ENCODE measurements around the gene XPO1. TPM values are rescaled to one million over a fixed set of nuclear protein-coding genes. Genes with fewer than 3 reads are reported as not detected.

XPO1 gene
- polyA plus RNA-seq, 1 donor from 2014 or later = 494 TPM

GRCh38 chr2:61460163-61460562 lies 78.0 kb downstream of the XPO1 start:
- no peaks in the 10 kb centered on the region for H3K36me3 ChIP-seq (ENCODE audit: insufficient read depth, low read length)
- H4K20me1 ChIP-seq (ENCODE audit: insufficient read depth) = no peaks in the 10 kb centered on the region
- H3K9ac ChIP-seq (ENCODE audit: low read length) = no peak overlapping the region
- no peaks in the 10 kb centered on the region for H3K27me3 ChIP-seq (ENCODE audit: insufficient read depth, low read depth, low read length)
- H3K4me2 ChIP-seq (ENCODE audit: low read length) = no peak overlapping the region
- peaks cover 73% of the 10 kb centered on the region for H3K79me2 ChIP-seq (replicated peaks; ENCODE audit: insufficient read depth, low read length)
- no peak overlapping the region for H2AFZ ChIP-seq (ENCODE audit: low read depth, low read length)
- no peaks in the 10 kb centered on the region for H3K9me2 ChIP-seq (ENCODE audit: insufficient read depth, low read length)
- TF ChIP-seq EZH2 (IDR thresholded peaks at IDR 0.05; ENCODE audit: borderline replicate concordance, insufficient read depth, low read length, poor library complexity, severe bottlenecking) (no peak), RAD21 (conservative IDR thresholded peaks at IDR 0.05) (no peak), SMC3 (conservative IDR thresholded peaks at IDR 0.05; ENCODE audit: poor library complexity) (no peak), MXI1 (conservative IDR thresholded peaks at IDR 0.05; ENCODE audit: poor library complexity, severe bottlenecking) (no peak), POLR2AphosphoS5 (IDR thresholded peaks at IDR 0.05) (no peak), EP300 (conservative IDR thresholded peaks at IDR 0.05; ENCODE audit: poor library complexity, severe bottlenecking) (no peak), TAF1 (IDR thresholded peaks at IDR 0.05; ENCODE audit: low read depth) (no peak)
- TF ChIP-seq, protein P1, sequence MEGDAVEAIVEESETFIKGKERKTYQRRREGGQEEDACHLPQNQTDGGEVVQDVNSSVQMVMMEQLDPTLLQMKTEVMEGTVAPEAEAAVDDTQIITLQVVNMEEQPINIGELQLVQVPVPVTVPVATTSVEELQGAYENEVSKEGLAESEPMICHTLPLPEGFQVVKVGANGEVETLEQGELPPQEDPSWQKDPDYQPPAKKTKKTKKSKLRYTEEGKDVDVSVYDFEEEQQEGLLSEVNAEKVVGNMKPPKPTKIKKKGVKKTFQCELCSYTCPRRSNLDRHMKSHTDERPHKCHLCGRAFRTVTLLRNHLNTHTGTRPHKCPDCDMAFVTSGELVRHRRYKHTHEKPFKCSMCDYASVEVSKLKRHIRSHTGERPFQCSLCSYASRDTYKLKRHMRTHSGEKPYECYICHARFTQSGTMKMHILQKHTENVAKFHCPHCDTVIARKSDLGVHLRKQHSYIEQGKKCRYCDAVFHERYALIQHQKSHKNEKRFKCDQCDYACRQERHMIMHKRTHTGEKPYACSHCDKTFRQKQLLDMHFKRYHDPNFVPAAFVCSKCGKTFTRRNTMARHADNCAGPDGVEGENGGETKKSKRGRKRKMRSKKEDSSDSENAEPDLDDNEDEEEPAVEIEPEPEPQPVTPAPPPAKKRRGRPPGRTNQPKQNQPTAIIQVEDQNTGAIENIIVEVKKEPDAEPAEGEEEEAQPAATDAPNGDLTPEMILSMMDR (IDR thresholded peaks at IDR 0.05; ENCODE audit: poor library complexity, severe bottlenecking) = no peak
- TF ChIP-seq, protein P2, sequence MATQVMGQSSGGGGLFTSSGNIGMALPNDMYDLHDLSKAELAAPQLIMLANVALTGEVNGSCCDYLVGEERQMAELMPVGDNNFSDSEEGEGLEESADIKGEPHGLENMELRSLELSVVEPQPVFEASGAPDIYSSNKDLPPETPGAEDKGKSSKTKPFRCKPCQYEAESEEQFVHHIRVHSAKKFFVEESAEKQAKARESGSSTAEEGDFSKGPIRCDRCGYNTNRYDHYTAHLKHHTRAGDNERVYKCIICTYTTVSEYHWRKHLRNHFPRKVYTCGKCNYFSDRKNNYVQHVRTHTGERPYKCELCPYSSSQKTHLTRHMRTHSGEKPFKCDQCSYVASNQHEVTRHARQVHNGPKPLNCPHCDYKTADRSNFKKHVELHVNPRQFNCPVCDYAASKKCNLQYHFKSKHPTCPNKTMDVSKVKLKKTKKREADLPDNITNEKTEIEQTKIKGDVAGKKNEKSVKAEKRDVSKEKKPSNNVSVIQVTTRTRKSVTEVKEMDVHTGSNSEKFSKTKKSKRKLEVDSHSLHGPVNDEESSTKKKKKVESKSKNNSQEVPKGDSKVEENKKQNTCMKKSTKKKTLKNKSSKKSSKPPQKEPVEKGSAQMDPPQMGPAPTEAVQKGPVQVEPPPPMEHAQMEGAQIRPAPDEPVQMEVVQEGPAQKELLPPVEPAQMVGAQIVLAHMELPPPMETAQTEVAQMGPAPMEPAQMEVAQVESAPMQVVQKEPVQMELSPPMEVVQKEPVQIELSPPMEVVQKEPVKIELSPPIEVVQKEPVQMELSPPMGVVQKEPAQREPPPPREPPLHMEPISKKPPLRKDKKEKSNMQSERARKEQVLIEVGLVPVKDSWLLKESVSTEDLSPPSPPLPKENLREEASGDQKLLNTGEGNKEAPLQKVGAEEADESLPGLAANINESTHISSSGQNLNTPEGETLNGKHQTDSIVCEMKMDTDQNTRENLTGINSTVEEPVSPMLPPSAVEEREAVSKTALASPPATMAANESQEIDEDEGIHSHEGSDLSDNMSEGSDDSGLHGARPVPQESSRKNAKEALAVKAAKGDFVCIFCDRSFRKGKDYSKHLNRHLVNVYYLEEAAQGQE (IDR thresholded peaks at IDR 0.05; ENCODE audit: borderline replicate concordance) = no peak
- H3K27ac ChIP-seq (ENCODE audit: low read length) = no peak overlapping the region
- no peaks in the 10 kb centered on the region for H3F3A ChIP-seq (ENCODE audit: insufficient read depth, low read length, poor library complexity, severe bottlenecking)
- no peaks in the 10 kb centered on the region for H3K9me3 ChIP-seq (ENCODE audit: low read length)
- H3K4me3 ChIP-seq (ENCODE audit: low read length) = no peak overlapping the region

DNA sequence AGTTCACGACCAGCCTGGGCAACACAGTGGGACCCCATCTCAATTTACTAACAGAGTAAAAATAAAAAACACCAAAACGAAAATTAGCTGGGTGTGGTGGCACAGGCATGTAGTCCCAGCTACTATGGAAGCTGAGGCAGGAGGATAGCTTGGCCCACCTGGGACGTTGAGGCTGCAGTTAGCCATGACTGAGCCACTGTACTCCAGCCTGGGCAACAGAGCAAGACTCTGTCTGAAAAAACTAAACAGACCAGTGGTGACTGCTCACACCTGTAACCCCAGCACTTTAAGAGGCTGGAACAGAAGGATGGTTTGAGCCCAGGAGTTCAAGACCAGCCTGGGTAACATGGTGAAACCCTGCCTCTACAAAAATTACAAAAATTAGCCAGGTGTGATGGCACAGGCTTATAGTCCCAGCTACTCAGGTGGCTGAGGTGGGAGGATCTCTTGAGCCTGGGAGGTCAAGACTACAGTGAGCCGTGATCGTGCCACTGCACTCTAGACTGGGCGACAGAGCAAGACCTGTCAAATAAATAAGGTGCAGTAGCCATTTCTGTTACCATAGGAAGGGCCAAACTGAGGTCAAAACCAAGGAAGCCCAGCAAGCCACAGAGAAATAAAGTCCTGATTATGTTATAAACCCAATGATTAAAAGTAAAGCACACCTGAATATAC lies 81.3 kb downstream of the XPO1 start:
- H3K9me2 ChIP-seq (ENCODE audit: insufficient read depth, low read length) = no peaks in the 10 kb centered on the region
- TF ChIP-seq MXI1 (conservative IDR thresholded peaks at IDR 0.05; ENCODE audit: poor library complexity, severe bottlenecking) (no peak), POLR2AphosphoS5 (IDR thresholded peaks at IDR 0.05) (no peak), RAD21 (conservative IDR thresholded peaks at IDR 0.05) (no peak), EZH2 (IDR thresholded peaks at IDR 0.05; ENCODE audit: borderline replicate concordance, insufficient read depth, low read length, poor library complexity, severe bottlenecking) (no peak), EP300 (conservative IDR thresholded peaks at IDR 0.05; ENCODE audit: poor library complexity, severe bottlenecking) (no peak), TAF1 (IDR thresholded peaks at IDR 0.05; ENCODE audit: low read depth) (no peak), SMC3 (conservative IDR thresholded peaks at IDR 0.05; ENCODE audit: poor library complexity) (no peak)
- TF ChIP-seq, protein P2 (IDR thresholded peaks at IDR 0.05; ENCODE audit: borderline replicate concordance) = no peak
- TF ChIP-seq, protein P1 (IDR thresholded peaks at IDR 0.05; ENCODE audit: poor library complexity, severe bottlenecking) = no peak
- no peak overlapping the region for H2AFZ ChIP-seq (ENCODE audit: low read depth, low read length)
- H3K27ac ChIP-seq (ENCODE audit: low read length) = no peak overlapping the region
- H3F3A ChIP-seq (ENCODE audit: insufficient read depth, low read length, poor library complexity, severe bottlenecking) = no peaks in the 10 kb centered on the region
- H3K9me3 ChIP-seq (ENCODE audit: low read length) = no peaks in the 10 kb centered on the region
- H3K4me3 ChIP-seq (ENCODE audit: low read length) = no peak overlapping the region
- H4K20me1 ChIP-seq (ENCODE audit: insufficient read depth) = no peaks in the 10 kb centered on the region
- H3K4me2 ChIP-seq (ENCODE audit: low read length) = no peak overlapping the region
- peaks cover 75% of the 10 kb centered on the region for H3K79me2 ChIP-seq (replicated peaks; ENCODE audit: insufficient read depth, low read length)
- no peaks in the 10 kb centered on the region for H3K27me3 ChIP-seq (ENCODE audit: insufficient read depth, low read depth, low read length)
- no peak overlapping the region for H3K9ac ChIP-seq (ENCODE audit: low read length)
- H3K36me3 ChIP-seq (ENCODE audit: insufficient read depth, low read length) = no peaks in the 10 kb centered on the region

Measured in neural cell (in vitro differentiated cells).